H1 (cell line): Measurements from ENCODE around the gene LYRM7.

Experiments
- CTCF ChIP-seq, 3 experiments: IDR thresholded peaks; 1 replicate in 2 of 3; 2 replicates in 1 of 3; pipeline versions ENCODE4 v1.5.1 to v1.6.1; 2011; ENCODE audit warnings: low read length in 3 of 3, mild to moderate bottlenecking in 3 of 3, inconsistent platforms in 2 of 3, low read depth in 1 of 3, moderate library complexity in 1 of 3; ENCODE audit not compliant: insufficient read depth in 1 of 3; ENCODE audit errors: control extremely low read depth in 1 of 3
- EZH2 ChIP-seq: fragments of 200-600 bp; sonication (generic); IDR thresholded peaks from 2 replicates; pipeline ENCODE4 v1.7.1; 2012; ENCODE audit warnings: low read depth, mild to moderate bottlenecking, moderate library complexity, low read length, inconsistent platforms; ENCODE audit not compliant: severe bottlenecking

GRCh38 chr5:131165119-131165727 is 5.5 kb upstream of the LYRM7 start, which contains the start of gene HINT1:
- TF ChIP-seq CTCF (IDR thresholded peaks at IDR 0.05; ENCODE audit: control extremely low read depth in 1 of 3, insufficient read depth in 1 of 3, low read depth in 1 of 3, low read length in 3 of 3) (peak in 1 of 3 experiments; percentile 5; a peak in 1 of 4 replicates), EZH2 (no peak)
